Neural progenitor cell (in vitro differentiated cells): ENCODE measurements around the gene BRSK2.
A peak's percentile ranks its signal among the peaks of the same experiment; 100 is the strongest.

Source experiments
- CTCF ChIP-seq: fragments of 200-600 bp; sonication (generic); IDR thresholded peaks from 2 replicates; pipeline ENCODE4 v1.5.1; 2017; ENCODE audit warnings: antibody characterized with exemption, mild to moderate bottlenecking
- EZH2 ChIP-seq: fragments of 200-600 bp; sonication (generic); IDR thresholded peaks from 2 replicates; pipeline ENCODE4 v1.6.1; 2017; ENCODE audit warnings: antibody characterized with exemption, mild to moderate bottlenecking, moderate library complexity
- EZH2phosphoT487 ChIP-seq: fragments of 200-600 bp; sonication (generic); IDR thresholded peaks from 2 replicates; pipeline ENCODE4 v1.6.1; 2017; ENCODE audit warnings: antibody characterized with exemption

GRCh38 chr11:1481483-1481825, 91.7 kb downstream of the BRSK2 start:
- TF ChIP-seq CTCF (peak; percentile 25), EZH2 (no peak), EZH2phosphoT487 (no peak)
